ENCODE data around the gene MAP4K2.

MAP4K2 gene

DNA sequence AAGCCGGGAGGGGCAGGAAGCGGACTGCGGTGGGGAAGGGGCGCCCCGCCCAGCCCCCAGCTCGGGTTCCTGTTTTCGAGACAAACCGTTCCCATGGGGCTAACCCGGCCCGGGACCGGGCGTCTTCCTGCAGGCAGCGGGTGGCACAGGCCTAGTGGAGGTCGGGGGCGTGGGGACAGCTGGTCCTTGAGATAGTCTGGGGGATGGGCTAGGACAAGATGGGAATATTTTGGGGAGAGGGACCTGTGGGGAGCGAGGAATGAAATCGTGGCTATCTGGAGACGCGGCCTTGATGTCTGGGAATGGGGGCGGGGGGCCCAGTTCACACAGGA lies 57.9 kb downstream of the MAP4K2 start:
- Mint-ChIP-seq H3K27me3 (no peaks in the 10 kb centered on the region), H3K9me3 (no peaks in the 10 kb centered on the region), H3K4me3 (peak overlapping the region; percentile 88), H3K36me3 (ENCODE audit: insufficient read depth) (peaks cover 39% of the 10 kb centered on the region), H3K27ac (ENCODE audit: low read depth) (peak overlapping the region; percentile 99), H3K4me1 (peaks cover 48% of the 10 kb centered on the region)
- ATAC-seq (replicated peaks; ENCODE audit: extremely low read depth, poor library complexity, severe bottlenecking): peak; percentile 33
- DNase-seq (ENCODE audit: low spot score in 2 of 2): peak; percentile 64 to 84

DNA sequence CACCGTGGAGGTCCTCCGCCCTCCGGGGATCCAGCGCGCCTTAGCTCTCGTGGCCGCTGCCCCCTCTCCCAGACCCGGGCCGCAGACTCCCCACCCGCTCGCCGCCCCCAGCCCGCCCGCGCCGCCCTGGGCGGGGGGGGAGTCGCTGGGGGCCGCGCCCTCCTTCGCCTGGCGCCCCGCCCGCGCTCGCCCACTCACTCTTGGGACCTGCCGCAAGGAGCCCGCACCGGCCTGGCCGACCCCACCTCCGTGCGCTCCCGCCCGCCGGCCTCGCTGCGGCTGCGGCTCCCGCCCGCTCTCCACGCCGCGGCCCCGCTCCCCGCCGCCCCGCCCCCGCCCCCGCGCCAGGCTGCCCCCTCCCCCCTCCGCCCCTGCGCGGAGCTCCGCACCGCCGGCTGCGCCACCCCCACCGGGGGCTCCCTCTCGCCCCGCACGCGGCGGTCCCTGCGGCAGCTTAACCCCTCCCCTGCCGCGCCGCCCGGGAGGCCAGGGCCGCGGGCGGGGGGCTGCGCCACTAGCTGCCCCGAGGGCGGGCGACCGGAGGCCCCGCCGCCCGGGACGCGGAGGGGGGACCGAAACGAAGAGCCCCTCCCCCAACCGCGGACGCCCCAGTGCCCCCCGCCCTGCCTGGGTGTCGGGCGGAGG lies 58.3 kb downstream of the MAP4K2 start:
- Mint-ChIP-seq H3K27me3 (no peaks in the 10 kb centered on the region), H3K4me1 (peaks cover 51% of the 10 kb centered on the region), H3K4me3 (peak overlapping the region; percentile 97), H3K9me3 (no peaks in the 10 kb centered on the region), H3K36me3 (ENCODE audit: insufficient read depth) (peaks cover 41% of the 10 kb centered on the region), H3K27ac (ENCODE audit: low read depth) (peak overlapping the region; percentile 99)
- ATAC-seq (replicated peaks; ENCODE audit: extremely low read depth, poor library complexity, severe bottlenecking): peak; percentile 2
- DNase-seq (ENCODE audit: low spot score in 2 of 2): no peak

DNA sequence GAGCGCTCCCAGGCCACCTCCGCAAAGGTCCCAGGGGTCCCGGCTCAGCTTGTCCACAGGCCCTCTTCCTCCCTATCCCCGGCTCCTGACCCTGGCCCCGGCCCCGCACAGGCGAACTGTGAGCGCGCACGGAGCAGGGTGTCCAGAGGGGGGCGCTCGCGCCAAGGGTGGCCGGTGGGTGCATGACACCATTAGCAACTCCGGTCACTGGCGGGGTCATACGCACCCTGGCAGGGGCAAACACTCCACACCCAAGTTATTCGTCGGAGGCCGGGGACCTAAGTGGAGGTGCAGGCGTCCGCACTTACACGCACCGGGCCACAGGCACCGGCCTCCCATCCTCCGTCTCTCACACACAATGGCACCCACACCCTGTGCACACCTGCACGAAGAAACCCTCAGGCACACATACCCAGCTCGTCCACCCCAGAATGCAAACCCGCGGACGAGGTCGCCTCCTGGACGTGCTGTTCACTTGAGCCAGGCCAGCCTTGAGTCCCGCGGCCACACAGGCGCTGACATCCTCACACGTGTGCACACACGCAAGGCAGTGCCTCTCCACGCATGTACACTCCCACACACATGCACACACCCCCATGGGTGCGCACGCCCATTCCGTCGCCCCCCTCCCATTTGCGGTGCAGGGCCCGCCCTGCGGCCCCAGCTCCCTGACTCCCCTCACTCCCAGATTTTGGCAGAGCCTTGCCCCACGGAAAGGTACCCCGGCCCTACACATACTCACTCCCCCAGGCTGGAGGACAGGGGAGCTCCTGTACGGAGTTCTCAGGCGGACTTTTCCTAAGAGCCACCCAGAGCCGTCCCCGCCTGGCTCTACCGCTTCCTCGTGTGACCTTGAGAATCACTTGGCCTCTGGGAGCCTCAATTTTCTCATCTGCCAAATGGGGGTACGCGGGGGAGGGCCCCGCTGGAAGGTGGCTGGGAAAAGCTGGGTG lies 59.1 kb downstream of the MAP4K2 start, which contains the start of gene RASGRP2:
RASGRP2 (minus strand) TSS at position 552 of the 953 bp plus-strand sequence. CDS start 1,276 bp downstream, outside the sequence.
- Mint-ChIP-seq H3K9me3 (no peaks in the 10 kb centered on the region), H3K4me3 (peak within 1 kb of the TSS; percentile 97), H3K36me3 (ENCODE audit: insufficient read depth) (peaks cover 47% of the 10 kb centered on the region), H3K27me3 (no peaks in the 10 kb centered on the region), H3K4me1 (peaks cover 58% of the 10 kb centered on the region), H3K27ac (ENCODE audit: low read depth) (peak within 1 kb of the TSS; percentile 99)
- ATAC-seq (replicated peaks; ENCODE audit: extremely low read depth, poor library complexity, severe bottlenecking): peak; percentile 52
- DNase-seq (ENCODE audit: low spot score in 2 of 2): peak; percentile 83 to 93

DNA sequence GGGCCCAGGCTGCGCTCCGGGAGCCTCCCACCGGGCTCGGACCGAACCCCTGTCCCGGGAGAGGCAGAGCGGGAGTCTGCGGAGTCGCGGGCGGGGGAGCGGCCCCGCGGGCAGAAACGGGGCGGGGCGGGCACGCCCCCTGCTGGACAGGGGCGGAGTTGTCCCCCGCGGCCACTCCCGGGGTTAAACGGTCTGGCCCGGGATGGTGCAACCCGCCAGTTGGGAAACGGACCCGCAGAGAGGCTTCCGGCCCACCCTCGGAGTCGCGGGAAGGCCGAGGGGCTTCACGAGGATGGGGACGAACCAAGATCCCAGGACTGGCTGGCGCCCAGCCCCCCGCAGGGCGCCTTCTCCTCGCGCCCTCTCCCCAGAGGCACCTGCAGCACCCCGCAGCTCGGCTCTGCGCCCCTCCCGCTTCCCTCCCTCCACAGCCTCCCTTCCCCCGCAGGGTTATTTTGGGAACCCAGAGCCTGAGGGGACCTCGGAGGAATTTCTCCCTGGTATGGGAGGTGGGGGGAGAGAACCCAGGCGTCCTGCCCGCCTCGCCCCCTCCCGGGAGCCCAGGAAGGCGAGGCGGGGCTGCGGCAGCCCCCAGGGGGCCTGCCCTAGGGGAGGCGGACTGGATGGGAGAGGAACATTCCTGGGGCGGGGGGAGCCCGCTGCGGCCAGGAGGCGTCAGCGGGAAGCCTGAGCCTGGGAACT lies 60.0 kb downstream of the MAP4K2 start:
- Mint-ChIP-seq H3K27me3 (no peaks in the 10 kb centered on the region), H3K9me3 (no peaks in the 10 kb centered on the region), H3K36me3 (ENCODE audit: insufficient read depth) (peaks cover 52% of the 10 kb centered on the region), H3K27ac (ENCODE audit: low read depth) (peak overlapping the region; percentile 90), H3K4me1 (peaks cover 55% of the 10 kb centered on the region), H3K4me3 (peak overlapping the region; percentile 97)
- ATAC-seq (replicated peaks; ENCODE audit: extremely low read depth, poor library complexity, severe bottlenecking) (peak; percentile 10), DNase-seq (ENCODE audit: low spot score in 2 of 2) (peak; percentile 69 to 76)

GRCh38 chr11:64742087-64742888 lies 60.7 kb downstream of the MAP4K2 start:
- peaks cover 56% of the 10 kb centered on the region for H3K36me3 Mint-ChIP-seq (ENCODE audit: insufficient read depth)
- peak overlapping the region; percentile 57 for H3K27ac Mint-ChIP-seq (ENCODE audit: low read depth)
- no peaks in the 10 kb centered on the region for H3K27me3 Mint-ChIP-seq
- no peak for DNase-seq (ENCODE audit: low spot score in 2 of 2)
- H3K4me1 Mint-ChIP-seq: peaks cover 53% of the 10 kb centered on the region
- ATAC-seq (replicated peaks; ENCODE audit: extremely low read depth, poor library complexity, severe bottlenecking): no peak
- H3K4me3 Mint-ChIP-seq: peak overlapping the region; percentile 97
- no peaks in the 10 kb centered on the region for H3K9me3 Mint-ChIP-seq

DNA sequence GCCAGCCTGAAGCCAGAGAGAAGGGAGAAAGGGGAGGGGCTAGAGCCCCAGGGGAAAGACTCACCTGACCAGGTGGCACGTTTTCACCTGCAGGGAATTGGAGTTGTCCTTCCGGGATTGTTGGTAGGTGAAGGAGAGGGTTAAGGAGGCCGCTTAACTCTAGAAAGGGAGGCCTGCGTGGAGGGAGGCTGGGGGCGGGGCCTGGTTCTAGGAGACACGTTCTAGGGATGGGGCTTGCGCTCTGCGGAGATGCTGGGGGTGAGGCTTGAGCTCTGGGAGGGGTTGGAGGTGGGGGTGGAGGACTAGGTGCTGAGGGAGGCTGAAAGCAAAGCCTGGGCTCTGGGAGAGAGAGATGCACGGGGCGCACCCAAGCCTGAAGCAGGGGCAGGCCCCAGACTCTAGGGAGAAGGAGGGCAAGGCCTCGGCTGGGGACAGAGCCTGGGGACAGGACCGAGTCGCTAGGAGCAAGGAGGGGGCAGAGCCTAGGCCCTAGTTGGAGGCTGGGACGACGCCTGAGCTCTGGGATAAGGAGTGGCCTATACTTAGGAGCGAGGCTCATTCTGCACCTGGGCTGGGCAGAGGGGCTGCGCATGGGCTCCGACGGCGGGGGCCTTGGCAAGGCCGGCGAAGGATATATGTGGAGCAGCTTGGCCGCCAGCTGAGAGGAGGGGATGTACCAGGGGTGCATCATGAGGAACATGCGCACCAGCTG lies 61.5 kb downstream of the MAP4K2 start:
- H3K4me3 Mint-ChIP-seq: peak overlapping the region; percentile 97
- peaks cover 63% of the 10 kb centered on the region for H3K36me3 Mint-ChIP-seq (ENCODE audit: insufficient read depth)
- no peaks in the 10 kb centered on the region for H3K9me3 Mint-ChIP-seq
- no peaks in the 10 kb centered on the region for H3K27me3 Mint-ChIP-seq
- ATAC-seq (replicated peaks; ENCODE audit: extremely low read depth, poor library complexity, severe bottlenecking) (no peak), DNase-seq (ENCODE audit: low spot score in 2 of 2) (no peak)
- H3K27ac Mint-ChIP-seq (ENCODE audit: low read depth): peak overlapping the region; percentile 57
- peaks cover 53% of the 10 kb centered on the region for H3K4me1 Mint-ChIP-seq

DNA sequence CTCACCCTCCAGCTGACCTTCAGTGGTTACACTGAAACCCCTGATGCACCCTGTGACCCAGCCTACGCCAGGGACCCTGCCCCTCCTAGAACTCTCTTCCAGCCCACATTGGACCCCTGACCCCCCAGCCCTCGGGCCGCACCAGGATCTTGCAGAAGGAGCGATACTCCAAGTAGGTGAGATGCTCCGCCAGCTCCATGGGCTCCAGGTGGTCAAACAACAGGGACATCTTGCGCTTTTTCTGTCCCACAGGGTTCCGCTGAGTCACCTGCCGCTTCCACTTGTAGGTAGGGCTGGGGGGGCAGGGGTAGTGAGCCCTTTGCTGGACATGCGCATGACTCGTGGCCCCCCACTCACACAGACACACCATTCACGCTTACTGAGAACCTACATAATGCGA lies 63.1 kb downstream of the MAP4K2 start:
- H3K4me3 Mint-ChIP-seq: no peak overlapping the region
- peaks cover 53% of the 10 kb centered on the region for H3K4me1 Mint-ChIP-seq
- no peak for ATAC-seq (replicated peaks; ENCODE audit: extremely low read depth, poor library complexity, severe bottlenecking)
- peaks cover 61% of the 10 kb centered on the region for H3K36me3 Mint-ChIP-seq (ENCODE audit: insufficient read depth)
- no peak for DNase-seq (ENCODE audit: low spot score in 2 of 2)
- no peaks in the 10 kb centered on the region for H3K9me3 Mint-ChIP-seq
- H3K27ac Mint-ChIP-seq (ENCODE audit: low read depth): no peak overlapping the region
- no peaks in the 10 kb centered on the region for H3K27me3 Mint-ChIP-seq

GRCh38 chr11:64736654-64737053 lies 66.4 kb downstream of the MAP4K2 start:
- H3K36me3 Mint-ChIP-seq (ENCODE audit: insufficient read depth): peaks cover 71% of the 10 kb centered on the region
- H3K27ac Mint-ChIP-seq (ENCODE audit: low read depth): no peak overlapping the region
- no peak for DNase-seq (ENCODE audit: low spot score in 2 of 2)
- H3K4me3 Mint-ChIP-seq: no peak overlapping the region
- ATAC-seq (replicated peaks; ENCODE audit: extremely low read depth, poor library complexity, severe bottlenecking): no peak
- no peaks in the 10 kb centered on the region for H3K9me3 Mint-ChIP-seq
- H3K4me1 Mint-ChIP-seq: peaks cover 47% of the 10 kb centered on the region
- no peaks in the 10 kb centered on the region for H3K27me3 Mint-ChIP-seq

- no peak overlapping the region for H3K4me3 Mint-ChIP-seq
- DNase-seq (ENCODE audit: low spot score in 2 of 2): no peak
- no peaks in the 10 kb centered on the region for H3K9me3 Mint-ChIP-seq
- peaks cover 71% of the 10 kb centered on the region for H3K36me3 Mint-ChIP-seq (ENCODE audit: insufficient read depth)
- ATAC-seq (replicated peaks; ENCODE audit: extremely low read depth, poor library complexity, severe bottlenecking): no peak
- H3K27ac Mint-ChIP-seq (ENCODE audit: low read depth): no peak overlapping the region
- peaks cover 42% of the 10 kb centered on the region for H3K4me1 Mint-ChIP-seq
- no peaks in the 10 kb centered on the region for H3K27me3 Mint-ChIP-seq
Measured at GRCh38 chr11:64735725-64736259, 67.2 kb downstream of the MAP4K2 start.

All from central memory CD8-positive, alpha-beta T cell (primary cell).